Stimulated activated memory B cell treated with anti-CD40 and anti-IgM and Interleukin-4, amounts not matched to agents 10 μg/mL and 1 μg/mL and 100 μg/mL, for 72 hours (primary cell): ENCODE results near the gene HOXA7.

Experiments used
- ATAC-seq: fragments of 150-1000 bp; cut with Tn5 transposase; 2 replicates; pipeline ENCODE4 v1.10.0; 2021
- H3K27ac Mint-ChIP-seq: one replicate; pipeline ENCODE4 v1.8.0; 2022; ENCODE audit warnings: mild to moderate bottlenecking, mixed read lengths
- H3K27me3 Mint-ChIP-seq: one replicate; pipeline ENCODE4 v1.8.0; 2022; ENCODE audit warnings: mixed read lengths
- H3K36me3 Mint-ChIP-seq: one replicate; pipeline ENCODE4 v1.8.0; 2022; ENCODE audit warnings: mixed read lengths
- H3K4me1 Mint-ChIP-seq: one replicate; pipeline ENCODE4 v1.8.0; 2022; ENCODE audit warnings: mixed read lengths
- H3K4me3 Mint-ChIP-seq: one replicate; pipeline ENCODE4 v1.8.0; 2022; ENCODE audit warnings: mild to moderate bottlenecking, moderate library complexity, mixed read lengths
- H3K9me3 Mint-ChIP-seq: one replicate; pipeline ENCODE4 v1.8.0; 2022; ENCODE audit warnings: mixed read lengths

Gene HOXA7

GRCh38 chr7:27112955-27113949, 43.2 kb downstream of the HOXA7 start:
- H3K4me1 Mint-ChIP-seq = no peaks in the 10 kb centered on the region
- H3K36me3 Mint-ChIP-seq = no peaks in the 10 kb centered on the region
- ATAC-seq = peak; percentile 40
- peaks cover 14% of the 10 kb centered on the region for H3K27me3 Mint-ChIP-seq
- H3K4me3 Mint-ChIP-seq = no peak overlapping the region
- no peaks in the 10 kb centered on the region for H3K9me3 Mint-ChIP-seq
- no peak overlapping the region for H3K27ac Mint-ChIP-seq

- no peak overlapping the region for H3K27ac Mint-ChIP-seq
- H3K27me3 Mint-ChIP-seq = peaks cover 12% of the 10 kb centered on the region
- no peaks in the 10 kb centered on the region for H3K4me1 Mint-ChIP-seq
- H3K9me3 Mint-ChIP-seq = peaks cover 3% of the 10 kb centered on the region
- H3K36me3 Mint-ChIP-seq = peaks cover 4% of the 10 kb centered on the region
- ATAC-seq = no peak
- H3K4me3 Mint-ChIP-seq = no peak overlapping the region
Measured at GRCh38 chr7:27112361-27112760, 44.1 kb downstream of the HOXA7 start.

- no peak for ATAC-seq
- Mint-ChIP-seq H3K27me3 (peaks cover 9% of the 10 kb centered on the region), H3K4me3 (no peak overlapping the region), H3K9me3 (peaks cover 3% of the 10 kb centered on the region), H3K4me1 (no peaks in the 10 kb centered on the region), H3K36me3 (peaks cover 5% of the 10 kb centered on the region), H3K27ac (no peak overlapping the region)
Measured at GRCh38 chr7:27111751-27112277, 44.7 kb downstream of the HOXA7 start.

GRCh38 chr7:27111042-27111750, 45.3 kb downstream of the HOXA7 start:
- H3K27me3 Mint-ChIP-seq = peaks cover 9% of the 10 kb centered on the region
- no peak for ATAC-seq
- H3K27ac Mint-ChIP-seq = no peak overlapping the region
- no peak overlapping the region for H3K4me3 Mint-ChIP-seq
- H3K36me3 Mint-ChIP-seq = peaks cover 5% of the 10 kb centered on the region
- no peaks in the 10 kb centered on the region for H3K4me1 Mint-ChIP-seq
- peaks cover 3% of the 10 kb centered on the region for H3K9me3 Mint-ChIP-seq

- ATAC-seq = peak; percentile 36
- H3K4me3 Mint-ChIP-seq = no peak overlapping the region
- H3K27me3 Mint-ChIP-seq = peaks cover 9% of the 10 kb centered on the region
- H3K9me3 Mint-ChIP-seq = peaks cover 3% of the 10 kb centered on the region
- no peaks in the 10 kb centered on the region for H3K4me1 Mint-ChIP-seq
- peaks cover 5% of the 10 kb centered on the region for H3K36me3 Mint-ChIP-seq
- H3K27ac Mint-ChIP-seq = no peak overlapping the region
Measured at GRCh38 chr7:27110186-27111031, 46.1 kb downstream of the HOXA7 start.

- Mint-ChIP-seq H3K4me3 (no peak overlapping the region), H3K4me1 (no peaks in the 10 kb centered on the region), H3K27me3 (peaks cover 16% of the 10 kb centered on the region), H3K9me3 (peaks cover 3% of the 10 kb centered on the region), H3K36me3 (peaks cover 5% of the 10 kb centered on the region), H3K27ac (no peak overlapping the region)
- ATAC-seq = no peak
Measured at GRCh38 chr7:27109466-27110185, 46.8 kb downstream of the HOXA7 start.

- Mint-ChIP-seq H3K4me1 (no peaks in the 10 kb centered on the region), H3K27me3 (peaks cover 26% of the 10 kb centered on the region), H3K27ac (no peak overlapping the region), H3K9me3 (peaks cover 3% of the 10 kb centered on the region), H3K36me3 (peaks cover 5% of the 10 kb centered on the region), H3K4me3 (no peak overlapping the region)
- ATAC-seq = no peak
Measured at GRCh38 chr7:27108390-27109127, 47.9 kb downstream of the HOXA7 start.

- no peak for ATAC-seq
- Mint-ChIP-seq H3K27me3 (peaks cover 35% of the 10 kb centered on the region), H3K27ac (no peak overlapping the region), H3K4me3 (no peak overlapping the region), H3K36me3 (peaks cover 5% of the 10 kb centered on the region), H3K9me3 (peaks cover 3% of the 10 kb centered on the region), H3K4me1 (peaks cover 6% of the 10 kb centered on the region)
Measured at GRCh38 chr7:27107391-27108381, 48.8 kb downstream of the HOXA7 start.

GRCh38 chr7:27106901-27107240, 49.6 kb downstream of the HOXA7 start:
- H3K4me3 Mint-ChIP-seq = no peak overlapping the region
- H3K36me3 Mint-ChIP-seq = peaks cover 6% of the 10 kb centered on the region
- H3K4me1 Mint-ChIP-seq = peaks cover 11% of the 10 kb centered on the region
- peaks cover 3% of the 10 kb centered on the region for H3K9me3 Mint-ChIP-seq
- H3K27me3 Mint-ChIP-seq = peaks cover 43% of the 10 kb centered on the region
- H3K27ac Mint-ChIP-seq = no peak overlapping the region
- no peak for ATAC-seq

- ATAC-seq = no peak
- Mint-ChIP-seq H3K27ac (no peak overlapping the region), H3K9me3 (peaks cover 3% of the 10 kb centered on the region), H3K4me1 (peaks cover 11% of the 10 kb centered on the region), H3K36me3 (peaks cover 11% of the 10 kb centered on the region), H3K4me3 (no peak overlapping the region), H3K27me3 (peaks cover 48% of the 10 kb centered on the region)
Measured at GRCh38 chr7:27106181-27106900, 50.1 kb downstream of the HOXA7 start.

GRCh38 chr7:27105301-27106031, 51.0 kb downstream of the HOXA7 start:
- H3K27ac Mint-ChIP-seq = no peak overlapping the region
- peaks cover 57% of the 10 kb centered on the region for H3K27me3 Mint-ChIP-seq
- no peak for ATAC-seq
- peaks cover 3% of the 10 kb centered on the region for H3K9me3 Mint-ChIP-seq
- H3K4me3 Mint-ChIP-seq = no peak overlapping the region
- peaks cover 20% of the 10 kb centered on the region for H3K36me3 Mint-ChIP-seq
- peaks cover 11% of the 10 kb centered on the region for H3K4me1 Mint-ChIP-seq
